ENCODE data around the gene SERP1.

DNA sequence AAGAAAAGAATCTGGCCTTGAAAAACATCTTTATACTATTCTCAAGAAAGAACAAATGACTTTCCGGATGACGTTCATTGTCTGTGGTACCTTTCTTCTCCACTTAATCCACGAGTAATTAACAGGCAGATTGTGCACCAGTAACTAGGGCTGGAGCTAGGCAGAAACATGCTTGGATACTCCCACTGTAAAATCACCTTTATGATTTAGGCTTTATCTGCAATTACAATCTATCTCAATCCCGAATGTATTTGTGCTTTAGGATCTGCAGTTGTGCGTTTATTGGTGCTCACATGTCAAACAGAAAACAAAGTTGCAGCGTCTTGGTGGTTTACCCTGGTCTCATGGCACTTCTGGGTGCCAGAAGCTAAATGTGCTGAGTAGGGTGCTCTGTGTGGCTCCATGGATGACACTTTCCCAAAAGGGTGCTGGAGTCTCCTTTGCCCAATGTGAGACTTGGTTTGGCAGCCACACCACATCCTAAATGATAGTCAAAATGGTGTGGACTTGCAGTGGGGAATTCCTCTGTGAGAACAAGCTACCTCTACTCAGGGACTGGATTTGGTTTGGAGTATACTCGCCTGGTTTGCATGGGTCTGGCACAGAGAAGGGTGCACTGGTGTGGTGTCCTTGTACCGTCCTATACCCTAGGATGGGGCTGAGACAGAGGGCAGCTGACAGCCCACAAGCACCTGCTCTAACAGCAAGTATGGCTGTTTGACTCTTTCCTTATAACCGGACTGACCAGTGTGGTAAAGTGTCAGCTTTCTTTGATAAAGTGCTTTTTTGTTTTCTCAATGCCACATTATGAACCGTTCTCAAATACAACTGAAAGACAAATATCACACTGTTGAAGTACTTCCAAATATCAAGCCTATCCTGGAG, 7.7 kb downstream of the SERP1 start:
- TF ChIP-seq, protein P1, sequence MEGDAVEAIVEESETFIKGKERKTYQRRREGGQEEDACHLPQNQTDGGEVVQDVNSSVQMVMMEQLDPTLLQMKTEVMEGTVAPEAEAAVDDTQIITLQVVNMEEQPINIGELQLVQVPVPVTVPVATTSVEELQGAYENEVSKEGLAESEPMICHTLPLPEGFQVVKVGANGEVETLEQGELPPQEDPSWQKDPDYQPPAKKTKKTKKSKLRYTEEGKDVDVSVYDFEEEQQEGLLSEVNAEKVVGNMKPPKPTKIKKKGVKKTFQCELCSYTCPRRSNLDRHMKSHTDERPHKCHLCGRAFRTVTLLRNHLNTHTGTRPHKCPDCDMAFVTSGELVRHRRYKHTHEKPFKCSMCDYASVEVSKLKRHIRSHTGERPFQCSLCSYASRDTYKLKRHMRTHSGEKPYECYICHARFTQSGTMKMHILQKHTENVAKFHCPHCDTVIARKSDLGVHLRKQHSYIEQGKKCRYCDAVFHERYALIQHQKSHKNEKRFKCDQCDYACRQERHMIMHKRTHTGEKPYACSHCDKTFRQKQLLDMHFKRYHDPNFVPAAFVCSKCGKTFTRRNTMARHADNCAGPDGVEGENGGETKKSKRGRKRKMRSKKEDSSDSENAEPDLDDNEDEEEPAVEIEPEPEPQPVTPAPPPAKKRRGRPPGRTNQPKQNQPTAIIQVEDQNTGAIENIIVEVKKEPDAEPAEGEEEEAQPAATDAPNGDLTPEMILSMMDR (IDR thresholded peaks at IDR 0.05), result no peak
- TF ChIP-seq POLR2AphosphoS5 (IDR thresholded peaks at IDR 0.05), result no peak
- no peak for TF ChIP-seq POLR2A (IDR thresholded peaks at IDR 0.05)

All from breast epithelium (tissue), 3 donors.